Endometrium (tissue), 2 donors: ENCODE data around the gene RABL6.
"Not testable (repeated sequence)": the region's sequence is repeated elsewhere in the genome, so short reads cannot be mapped to it uniquely, and the experiment has no call there.

Source experiments
- FAIRE-seq: peaks from 2 replicates; lab custom pipeline; 2012; peaks lifted over from hg19 to GRCh38; lab: Jason Lieb, UNC
- donor health status: control.
- donor health status: control.

The RABL6 gene

DNA sequence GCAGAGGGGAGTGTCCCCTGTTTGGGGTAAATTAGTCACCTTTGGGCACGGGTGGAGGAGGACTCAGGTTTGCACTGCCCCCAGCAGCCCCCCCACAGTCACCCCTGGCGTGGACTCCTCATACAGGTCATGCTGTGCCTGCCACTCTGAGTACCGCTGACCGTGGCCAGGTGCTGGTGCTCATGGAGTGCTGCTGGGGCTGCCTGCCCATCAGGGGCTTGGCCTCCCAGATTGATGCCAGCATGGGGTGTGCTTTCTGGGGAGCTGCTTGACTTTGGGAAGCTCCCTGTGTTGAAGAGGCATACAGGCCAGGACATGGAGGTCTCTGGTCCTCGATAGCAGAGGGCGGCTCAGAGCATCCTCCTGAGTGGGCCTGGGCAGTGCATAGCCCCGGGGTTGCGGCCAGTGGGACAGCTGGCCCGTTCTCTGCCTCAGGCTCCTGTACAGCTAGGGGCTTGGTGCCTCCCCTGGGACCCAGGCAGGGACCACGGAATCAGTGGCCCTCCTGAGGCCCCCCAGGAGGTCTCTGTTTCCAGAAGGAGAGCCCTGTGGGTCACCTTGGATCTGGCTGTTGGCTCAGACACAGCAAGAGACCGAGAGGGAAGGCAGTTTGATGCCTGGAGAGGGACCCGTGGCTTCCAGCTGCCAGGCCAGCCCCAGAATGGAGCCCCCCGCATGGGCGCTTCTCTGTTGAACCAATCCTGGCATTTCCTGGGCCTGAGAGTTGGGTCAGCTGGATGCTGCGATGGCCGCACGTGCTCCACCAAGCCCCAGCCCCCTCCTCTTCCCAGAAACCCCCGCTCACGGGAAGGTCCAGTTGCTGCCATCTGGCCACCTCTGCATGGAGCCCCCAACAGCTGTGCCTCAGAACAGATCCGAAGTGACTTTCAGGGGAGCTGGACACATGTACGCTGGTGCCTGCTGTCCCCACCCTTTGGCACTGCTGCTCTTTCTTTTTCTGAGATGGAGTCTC, 28.5 kb downstream of the RABL6 start:
- FAIRE-seq: no peak

DNA sequence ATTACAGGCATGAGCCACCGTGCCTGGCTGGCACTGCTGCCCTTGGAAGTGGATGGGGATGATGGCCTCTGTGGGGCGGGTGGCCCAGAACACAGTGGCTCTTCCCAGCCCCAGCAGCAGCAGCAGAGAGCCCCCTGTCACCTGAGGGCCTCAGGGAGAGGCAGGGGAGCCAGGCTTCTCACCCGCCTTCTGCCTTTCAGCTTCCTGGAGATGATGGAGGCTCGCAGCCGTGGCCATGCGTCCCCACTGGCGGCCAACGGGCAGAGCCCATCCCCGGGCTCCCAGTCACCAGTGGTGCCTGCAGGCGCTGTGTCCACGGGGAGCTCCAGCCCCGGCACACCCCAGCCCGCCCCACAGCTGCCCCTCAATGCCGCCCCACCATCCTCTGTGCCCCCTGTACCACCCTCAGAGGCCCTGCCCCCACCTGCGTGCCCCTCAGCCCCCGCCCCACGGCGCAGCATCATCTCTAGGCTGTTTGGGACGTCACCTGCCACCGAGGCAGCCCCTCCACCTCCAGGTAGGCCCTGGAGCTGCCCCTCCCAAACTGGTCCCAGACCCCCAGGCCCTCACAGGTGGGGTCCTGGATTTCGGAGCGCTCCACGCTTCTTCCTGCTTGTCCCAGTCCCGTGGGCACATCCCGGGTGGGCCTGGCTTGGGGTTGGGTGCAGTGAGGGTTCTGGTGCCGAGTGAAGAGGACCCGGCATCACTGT, 29.6 kb downstream of the RABL6 start:
- no peak for FAIRE-seq

GRCh38 chr9:136837856-136838277, 30.1 kb downstream of the RABL6 start:
- not testable (repeated sequence) for FAIRE-seq

DNA sequence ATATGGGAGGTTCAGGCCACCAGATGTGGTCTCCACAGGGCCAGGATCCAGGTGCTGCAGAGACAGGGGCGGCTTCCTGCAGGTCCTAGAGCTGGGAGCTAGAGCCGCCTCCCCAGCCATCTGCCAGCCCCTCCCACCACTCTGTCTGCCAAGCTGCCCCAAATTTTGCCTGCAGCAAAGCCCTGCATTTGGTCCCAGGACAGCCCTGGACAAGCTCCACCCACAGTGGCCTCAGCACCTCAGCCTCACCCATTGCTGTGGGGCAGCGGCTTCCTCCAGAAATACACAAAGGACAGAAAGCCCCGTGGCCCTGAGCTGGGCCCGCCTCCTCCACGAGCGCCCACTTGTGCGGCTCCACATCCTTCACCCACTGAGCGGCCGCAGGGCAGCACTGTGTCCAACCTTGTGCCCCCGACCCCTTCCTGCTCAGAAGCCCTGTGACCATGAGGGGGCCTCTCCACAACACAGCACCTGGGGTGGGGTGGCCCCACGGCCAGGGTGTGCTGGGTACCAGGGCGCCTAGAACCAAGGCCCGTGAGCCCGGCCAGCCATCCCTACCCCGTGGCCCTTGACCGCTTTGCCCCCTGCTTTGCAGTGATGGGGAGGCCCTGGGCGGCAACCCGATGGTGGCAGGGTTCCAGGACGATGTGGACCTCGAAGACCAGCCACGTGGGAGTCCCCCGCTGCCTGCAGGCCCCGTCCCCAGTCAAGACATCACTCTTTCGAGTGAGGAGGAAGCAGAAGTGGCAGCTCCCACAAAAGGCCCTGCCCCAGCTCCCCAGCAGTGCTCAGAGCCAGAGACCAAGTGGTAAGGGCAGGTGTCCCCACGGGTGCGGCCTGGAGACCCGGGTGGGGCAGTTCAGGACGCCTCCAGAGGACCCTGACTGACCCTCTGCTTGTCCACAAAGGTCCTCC, 30.8 kb downstream of the RABL6 start:
- no peak for FAIRE-seq

- no peak for FAIRE-seq
These were observed 31.7 kb downstream of the RABL6 start for GRCh38 chr9:136839229-136840139.

- no peak for FAIRE-seq
These were observed 32.6 kb downstream of the RABL6 start for GRCh38 chr9:136840140-136840876.

DNA sequence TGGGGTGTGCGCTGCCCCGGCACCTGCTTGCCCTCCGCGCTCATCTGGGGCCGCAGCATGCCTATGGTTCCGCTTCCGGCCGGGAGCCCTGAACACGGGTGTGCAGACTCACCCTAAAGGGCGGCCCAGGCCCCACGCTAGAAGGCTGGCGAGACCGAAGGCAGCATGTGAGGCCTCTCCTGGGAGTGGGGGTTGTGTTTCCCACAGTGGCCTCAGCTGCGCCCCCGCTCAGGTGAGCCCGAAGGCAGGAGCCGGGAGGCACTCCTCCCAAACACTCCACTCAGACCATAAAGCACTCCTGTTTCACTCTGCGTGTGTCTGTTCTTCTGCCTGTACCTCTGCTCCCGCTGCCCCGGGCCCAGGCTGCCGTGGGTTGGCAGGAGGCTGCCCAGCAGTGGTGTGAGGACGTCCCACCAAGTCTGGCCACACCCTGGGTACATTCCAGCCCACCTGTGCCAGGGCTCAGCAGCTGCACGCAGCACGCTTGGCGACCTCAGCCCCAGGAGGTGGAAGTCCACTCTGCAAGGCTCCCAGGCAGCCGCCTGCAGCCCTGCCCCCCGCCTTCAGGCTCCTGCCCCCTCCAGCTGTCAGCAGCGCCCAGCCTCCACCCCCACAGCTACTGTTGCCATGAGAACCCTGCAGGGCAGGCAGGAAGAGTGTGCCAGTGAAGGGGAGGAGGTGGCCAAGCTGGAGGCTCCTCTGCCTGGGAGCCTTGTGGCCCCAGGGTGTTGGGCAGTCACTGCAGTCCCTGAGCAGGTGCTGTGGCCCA, 33.3 kb downstream of the RABL6 start:
- no peak for FAIRE-seq

DNA sequence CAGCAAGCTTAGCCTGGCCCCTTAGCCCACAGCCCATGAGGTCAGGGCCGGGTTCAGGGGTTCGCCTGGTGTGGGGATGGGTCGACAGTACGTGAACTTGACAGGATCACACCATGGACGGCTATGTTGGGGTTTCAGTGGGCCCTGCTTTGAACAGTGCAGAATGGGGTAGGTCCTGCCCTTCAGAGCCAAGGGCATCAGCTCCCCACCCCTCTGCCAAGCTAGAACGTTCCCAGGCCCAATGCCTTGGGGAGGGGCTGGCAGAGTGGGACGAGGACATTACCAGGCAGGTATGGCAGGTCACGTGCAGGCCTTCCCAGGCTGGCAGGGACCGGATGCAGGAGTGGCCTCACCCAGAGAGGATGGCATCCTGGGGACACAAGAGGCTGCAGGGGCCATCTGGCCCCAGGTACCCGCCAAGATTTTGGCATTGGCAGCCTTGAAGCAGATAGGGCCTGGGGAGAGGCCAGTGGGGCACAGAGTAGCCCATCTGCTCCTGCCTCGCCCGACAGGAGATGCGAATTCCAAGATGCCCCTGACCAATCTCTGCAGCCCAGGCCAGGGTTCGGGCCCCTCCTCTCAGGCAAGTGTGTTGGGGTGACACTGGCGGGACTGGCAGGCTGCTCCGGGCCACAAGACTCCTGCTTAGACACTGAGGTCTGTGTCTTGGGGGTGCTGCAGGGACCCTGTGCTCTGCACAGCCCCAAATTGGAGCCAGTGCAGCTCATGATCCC, 34.1 kb downstream of the RABL6 start:
- FAIRE-seq: not testable (repeated sequence)

- FAIRE-seq: not testable (repeated sequence)
These were observed 34.7 kb downstream of the RABL6 start, which contains the start of gene AJM1 for GRCh38 chr9:136842380-136842948. Gene AJM1, plus strand, starts transcription at chr9:136842478. Its CDS starts 1,937 bp downstream, at chr9:136844415.

DNA sequence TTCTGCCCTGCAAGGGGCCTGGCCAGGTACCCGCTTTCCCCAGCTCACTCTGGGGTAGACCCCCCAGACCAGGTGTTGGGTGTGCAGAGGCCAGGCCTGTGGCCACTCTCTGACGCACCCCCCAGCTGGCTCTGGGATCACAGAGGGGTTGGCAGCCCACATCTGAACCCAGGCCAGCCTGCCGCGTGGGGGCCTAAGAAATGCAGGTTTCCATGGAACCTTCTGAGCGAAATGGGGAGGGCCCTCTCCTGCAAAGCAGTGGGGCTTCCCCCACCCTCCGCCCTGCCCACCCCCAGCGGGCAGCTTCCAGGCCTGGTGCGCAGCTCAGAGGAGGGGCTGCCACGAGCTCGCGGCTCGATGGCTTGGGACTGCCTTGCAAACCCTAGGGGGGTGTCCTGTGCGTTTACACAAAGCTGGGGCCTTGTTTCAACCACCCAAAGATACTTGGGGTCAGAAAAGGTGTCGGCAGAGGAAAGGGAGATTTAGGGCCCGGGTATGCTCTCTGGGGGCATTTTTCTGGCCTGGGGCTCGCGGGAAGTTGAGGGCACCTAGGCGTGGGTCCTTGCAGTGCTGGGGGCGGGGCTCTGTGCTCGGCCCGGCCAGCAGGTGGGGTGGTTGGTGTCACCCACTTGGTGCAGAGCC, 35.5 kb downstream of the RABL6 start:
- FAIRE-seq: not testable (repeated sequence)

DNA sequence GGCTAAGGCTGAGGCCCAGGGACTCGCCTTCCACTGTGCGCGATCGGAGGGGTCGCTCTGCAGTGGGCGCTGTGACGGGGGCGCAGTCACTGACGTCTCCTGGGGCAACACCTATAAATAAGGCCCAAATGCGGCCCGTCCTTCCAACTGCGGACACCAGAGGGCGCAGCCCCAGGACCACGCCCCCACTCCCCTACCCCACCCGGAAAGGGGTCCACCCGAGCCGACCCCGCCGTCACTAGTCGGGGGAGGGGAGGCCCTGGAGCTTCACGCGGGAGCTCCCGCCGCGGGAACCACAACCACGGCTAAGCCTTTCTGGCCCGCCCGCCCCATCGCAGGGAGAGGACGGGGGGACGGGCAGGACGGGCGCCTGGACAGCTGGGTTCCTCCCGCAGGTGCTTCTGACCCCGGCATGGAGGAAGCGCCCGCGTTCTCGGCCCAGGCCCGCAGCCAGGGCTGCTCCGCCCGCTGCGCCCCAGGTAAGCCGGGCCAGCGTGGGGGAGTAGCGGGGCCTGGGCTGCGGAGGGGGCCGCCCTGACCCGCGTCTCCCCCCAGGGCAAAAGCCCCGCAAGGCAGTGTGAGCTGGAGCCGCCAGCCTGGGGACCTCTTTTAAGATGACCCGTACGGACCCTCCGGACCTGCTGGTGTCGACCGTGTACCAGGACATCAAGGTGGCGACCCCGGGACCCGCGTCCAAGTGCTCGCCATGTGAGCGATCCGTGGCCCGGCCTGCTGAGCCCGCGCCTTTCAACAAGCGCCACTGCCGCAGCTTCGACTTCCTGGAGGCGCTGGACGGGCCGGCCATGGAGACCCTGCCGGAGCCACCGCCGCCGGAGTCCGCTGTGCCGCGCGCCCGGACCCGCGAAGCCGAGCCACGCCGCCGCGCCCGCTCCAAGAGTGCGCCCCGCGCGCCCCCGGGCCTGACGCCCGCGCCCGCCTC, 36.3 kb downstream of the RABL6 start:
- FAIRE-seq: not testable (repeated sequence)

DNA sequence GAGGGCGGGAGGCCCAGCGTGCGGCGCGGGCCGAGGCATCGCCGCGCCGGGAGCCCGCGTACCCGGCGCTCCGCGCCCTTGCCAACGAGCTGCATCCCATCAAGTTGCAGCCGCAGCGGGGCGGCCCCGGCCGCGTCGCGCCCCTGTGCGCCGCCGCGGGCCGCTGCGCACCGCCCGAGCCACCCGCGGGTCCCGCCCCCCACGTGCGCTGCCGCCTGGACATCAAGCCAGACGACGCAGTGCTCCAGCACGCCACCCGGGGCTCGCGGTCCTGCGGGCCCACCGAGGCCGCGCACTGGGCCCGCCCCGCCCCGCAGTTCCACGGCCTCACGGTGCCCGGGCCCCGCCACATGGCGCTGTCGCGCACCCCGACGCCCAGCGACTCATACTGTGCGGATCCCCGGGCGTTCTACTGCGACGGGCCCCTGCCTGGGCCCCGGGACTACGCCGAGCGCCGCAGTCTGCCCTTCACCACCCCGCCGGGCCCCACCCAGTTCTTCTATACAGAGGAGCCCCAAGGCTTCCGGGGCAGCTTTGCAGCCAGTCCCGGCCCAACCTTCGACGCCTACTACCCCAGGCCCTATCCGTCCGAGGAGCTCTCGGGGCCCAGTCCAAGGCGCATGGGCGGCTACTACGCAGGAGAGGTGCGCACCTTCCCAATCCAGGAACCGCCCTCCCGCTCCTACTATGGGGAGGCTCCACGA, 37.2 kb downstream of the RABL6 start:
- FAIRE-seq: no peak

- no peak for FAIRE-seq
These were observed 37.9 kb downstream of the RABL6 start for GRCh38 chr9:136845465-136846260.

- FAIRE-seq: no peak
These were observed 38.8 kb downstream of the RABL6 start for GRCh38 chr9:136846376-136847087.
